AG08396 (cell line): ENCODE results near the gene SLC35F6.
"Not testable (repeated sequence)": the region's sequence is repeated elsewhere in the genome, so short reads cannot be mapped to it uniquely, and the experiment has no call there.

Experiments used
- DNase-seq: peaks from one replicate; pipeline ENCODE4 v3.0.0; 2012; ENCODE audit warnings: low spot score, mixed read lengths

The SLC35F6 gene

GRCh38 chr2:26730549-26731344 lies 33.3 kb upstream of the SLC35F6 start:
- DNase-seq = no peak

DNA sequence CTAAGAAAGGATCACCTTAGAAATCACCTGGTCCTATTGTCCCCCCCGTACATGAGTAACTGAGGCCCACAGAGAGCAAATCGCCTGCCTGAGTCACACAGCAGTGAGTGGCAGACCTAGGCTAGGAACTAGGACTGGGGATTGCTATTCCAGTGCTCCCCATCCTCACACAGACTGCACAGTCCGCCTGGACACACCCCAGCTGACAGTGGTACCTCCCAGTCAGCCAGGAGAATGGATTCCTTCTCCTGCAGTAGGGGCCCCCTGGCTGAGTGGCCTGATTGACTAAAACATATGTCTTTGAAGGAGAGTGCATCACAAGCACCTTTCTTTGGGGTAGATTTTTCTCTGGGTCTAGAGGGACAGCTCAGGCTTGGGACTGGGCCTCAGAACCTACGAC lies 32.4 kb upstream of the SLC35F6 start:
- DNase-seq = no peak

DNA sequence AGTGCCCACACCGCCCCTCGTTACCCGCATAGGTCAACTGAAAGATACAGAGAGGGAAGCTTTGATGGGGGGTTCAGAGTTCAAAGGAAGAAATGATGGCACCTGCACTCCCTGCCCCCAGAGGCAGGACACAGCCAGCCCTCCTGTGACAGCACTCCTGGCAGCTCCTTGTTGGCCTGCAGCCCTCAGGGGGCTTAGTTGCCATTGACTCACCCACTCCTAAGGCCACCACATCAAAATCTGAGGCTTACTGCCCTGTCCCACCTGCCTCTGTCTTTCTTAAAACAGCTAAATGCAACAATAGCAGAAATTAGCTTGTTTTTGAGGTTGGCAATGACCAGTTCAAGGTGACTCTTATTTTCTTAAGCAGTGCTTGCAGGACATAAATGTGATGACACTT lies 31.6 kb upstream of the SLC35F6 start:
- DNase-seq = no peak

- no peak for DNase-seq
These were observed 30.7 kb upstream of the SLC35F6 start for GRCh38 chr2:26733413-26733812.

DNA sequence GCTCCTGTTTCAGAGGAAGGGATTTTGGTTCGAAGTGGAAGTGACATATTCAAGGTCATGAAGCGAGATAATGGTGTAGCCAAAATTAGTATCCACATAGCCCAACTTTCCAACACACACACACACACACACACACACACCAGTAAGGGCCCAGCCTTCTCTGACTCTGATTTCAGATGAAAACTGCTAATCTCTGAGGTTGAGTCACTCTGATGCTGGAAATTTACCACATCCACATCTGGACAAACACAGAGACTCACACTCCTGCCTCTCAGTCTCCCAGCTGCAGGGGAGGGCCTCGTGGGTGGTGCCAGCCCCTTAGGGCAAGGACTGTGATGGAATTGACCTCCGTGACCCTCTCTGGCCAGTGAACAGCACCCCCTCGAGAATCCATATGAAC lies 29.0 kb upstream of the SLC35F6 start:
- peak; percentile 84 for DNase-seq

- DNase-seq = no peak
These were observed 28.0 kb upstream of the SLC35F6 start for GRCh38 chr2:26735883-26736588.

DNA sequence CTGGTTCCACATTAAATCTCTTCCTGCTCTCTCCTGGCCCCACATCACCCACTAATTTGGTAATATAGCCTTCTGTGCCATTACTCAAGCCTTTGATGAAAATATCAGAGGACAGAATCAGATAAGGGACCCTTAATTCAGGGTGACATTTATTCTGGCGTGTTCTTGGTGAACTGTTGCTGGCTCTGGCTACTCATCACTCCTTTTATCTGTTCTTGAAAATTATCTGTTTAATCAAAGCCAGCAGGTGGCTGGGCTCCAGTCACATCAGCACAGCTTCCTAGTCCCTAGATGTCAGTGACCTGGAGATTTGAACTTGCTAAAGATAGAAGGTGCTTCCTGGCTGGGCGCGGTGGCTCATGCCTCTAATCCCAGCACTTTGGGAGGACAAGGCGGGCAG lies 26.9 kb upstream of the SLC35F6 start:
- no peak for DNase-seq

- no peak for DNase-seq
These were observed 25.6 kb upstream of the SLC35F6 start for GRCh38 chr2:26738481-26738880.

DNA sequence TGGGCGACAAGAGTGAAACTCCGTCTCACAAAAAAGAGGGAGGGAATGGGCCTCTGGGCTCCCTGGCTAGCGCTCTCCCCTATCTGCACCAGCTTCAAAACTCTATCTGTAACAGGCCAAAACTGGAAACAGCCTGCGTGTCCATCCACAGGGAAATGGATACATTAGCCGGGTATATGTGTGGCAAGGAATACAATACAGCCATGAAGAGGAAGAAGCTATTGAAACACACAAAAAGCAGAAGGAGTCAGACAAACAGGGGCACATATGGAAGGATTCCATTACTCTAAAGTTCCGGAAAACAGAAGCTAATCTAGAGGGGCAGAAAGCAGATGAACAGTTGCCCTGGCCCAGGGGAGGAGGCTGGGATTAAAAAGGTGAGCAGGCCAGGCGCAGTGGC lies 24.6 kb upstream of the SLC35F6 start:
- no peak for DNase-seq

DNA sequence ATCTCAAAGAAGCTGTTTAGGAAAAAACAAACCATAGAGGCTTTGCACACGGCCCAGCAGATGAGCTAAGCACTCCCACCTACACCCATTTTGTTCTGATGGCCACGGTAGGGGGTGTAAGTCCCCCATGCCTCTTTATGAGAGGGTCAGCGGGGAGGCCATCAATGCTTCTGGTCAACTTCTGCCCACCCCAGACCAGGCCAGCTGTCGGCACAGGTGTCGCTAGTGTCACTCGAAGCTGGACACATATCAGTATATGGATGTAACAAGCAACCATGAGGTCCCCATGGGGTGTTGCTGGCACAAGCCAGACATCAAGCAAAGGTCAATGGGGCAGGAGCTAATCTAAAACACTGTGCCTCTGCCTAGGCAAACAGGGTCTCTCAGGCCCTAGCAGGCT lies 23.7 kb upstream of the SLC35F6 start:
- no peak for DNase-seq

DNA sequence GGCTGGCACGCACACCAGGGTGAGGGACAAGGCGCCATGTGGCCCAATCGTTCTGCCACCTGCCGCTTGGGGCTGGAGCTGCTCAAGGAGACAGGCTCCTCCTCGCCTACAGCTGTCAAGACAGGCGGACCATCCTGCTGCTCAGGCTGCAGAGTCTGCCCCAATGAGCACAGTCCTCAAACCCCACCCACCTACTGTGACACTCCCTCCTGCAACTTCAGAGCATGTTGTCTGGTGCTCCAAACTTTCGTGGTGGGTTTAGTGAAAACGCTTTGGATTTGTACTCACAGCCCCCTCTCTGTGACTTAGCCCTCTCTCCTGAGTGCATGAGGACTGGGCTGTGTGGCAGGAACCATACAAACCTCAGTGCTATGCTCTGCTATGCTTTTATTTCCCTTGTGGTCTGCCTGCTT lies 23.2 kb upstream of the SLC35F6 start:
- DNase-seq = no peak

DNA sequence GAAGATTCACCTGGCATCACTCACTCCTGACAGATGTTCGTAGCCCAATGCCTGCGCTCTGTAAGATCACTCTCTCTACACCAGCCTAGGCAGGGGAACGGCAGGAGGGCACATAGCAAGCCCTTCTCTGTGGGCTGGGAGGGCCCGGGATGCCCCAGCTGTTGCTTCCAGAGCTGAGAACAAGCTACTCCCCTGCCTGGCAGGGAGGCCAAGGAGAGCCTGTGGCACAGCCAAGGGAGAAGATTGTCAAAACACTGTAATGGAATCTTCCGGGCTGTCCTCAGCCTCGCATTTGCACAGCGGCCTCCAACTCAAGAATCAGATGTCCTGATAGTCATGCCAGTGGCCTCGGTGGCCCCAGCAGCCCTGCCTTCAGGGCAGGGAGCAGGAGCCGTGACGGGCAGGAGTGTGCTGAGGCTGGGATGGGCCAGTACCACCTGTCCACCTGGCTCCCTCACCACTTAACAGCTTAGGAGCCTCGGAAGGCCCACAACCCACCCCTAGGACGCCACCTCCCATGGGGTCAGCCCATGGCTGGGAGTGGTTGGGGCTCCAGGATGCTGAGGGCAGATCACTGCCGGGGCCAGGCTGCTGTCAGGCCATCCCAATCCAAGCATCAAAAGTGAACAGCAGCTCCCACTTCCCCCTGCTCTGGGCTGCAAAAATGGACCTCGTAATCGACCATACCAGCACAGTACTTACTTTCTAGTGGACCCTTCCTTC lies 21.9 kb upstream of the SLC35F6 start:
- no peak for DNase-seq

DNA sequence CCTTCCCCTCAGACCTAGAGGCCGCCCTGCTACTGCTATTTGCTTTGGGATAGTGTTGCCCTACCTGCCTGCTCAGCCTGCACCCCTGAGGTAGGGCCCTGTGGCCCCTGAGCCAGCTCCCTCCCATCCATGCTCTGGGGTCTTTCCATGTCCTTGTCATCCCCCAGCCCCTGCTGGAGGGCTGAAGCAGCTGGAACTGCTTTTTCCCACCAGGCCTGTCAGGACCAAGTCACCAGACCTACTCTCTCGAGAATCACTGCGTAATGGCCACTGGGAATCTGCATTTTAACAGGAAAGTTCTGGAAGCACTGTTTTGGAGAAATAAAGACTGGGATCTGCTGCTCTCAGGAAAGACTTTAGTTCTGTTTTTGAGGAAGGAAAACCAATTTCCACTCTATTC lies 20.2 kb upstream of the SLC35F6 start:
- no peak for DNase-seq

GRCh38 chr2:26744953-26745352 lies 19.1 kb upstream of the SLC35F6 start:
- DNase-seq = no peak

- peak; percentile 75 for DNase-seq
These were observed 18.3 kb upstream of the SLC35F6 start for GRCh38 chr2:26745609-26746327.

DNA sequence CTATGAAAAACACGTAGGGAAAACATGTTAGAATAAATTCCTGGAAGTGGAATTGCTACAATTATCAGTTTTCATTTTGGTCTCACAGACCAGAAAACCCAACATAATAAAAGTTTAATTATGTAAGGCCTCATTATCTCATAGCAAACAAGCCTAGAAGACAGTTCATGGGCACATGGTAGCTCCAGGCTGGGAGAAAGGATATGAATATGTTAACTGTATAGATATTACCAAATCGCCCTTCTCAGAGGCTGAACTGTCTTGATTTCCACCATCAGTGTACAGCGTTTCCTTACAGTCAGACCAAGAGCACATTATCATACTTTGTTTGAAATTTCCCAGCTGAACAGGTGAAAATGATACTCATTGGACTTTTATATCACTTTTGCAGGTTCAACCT lies 17.1 kb upstream of the SLC35F6 start:
- no peak for DNase-seq

- DNase-seq = not testable (repeated sequence)
These were observed 14.2 kb upstream of the SLC35F6 start for GRCh38 chr2:26749787-26750420.

DNA sequence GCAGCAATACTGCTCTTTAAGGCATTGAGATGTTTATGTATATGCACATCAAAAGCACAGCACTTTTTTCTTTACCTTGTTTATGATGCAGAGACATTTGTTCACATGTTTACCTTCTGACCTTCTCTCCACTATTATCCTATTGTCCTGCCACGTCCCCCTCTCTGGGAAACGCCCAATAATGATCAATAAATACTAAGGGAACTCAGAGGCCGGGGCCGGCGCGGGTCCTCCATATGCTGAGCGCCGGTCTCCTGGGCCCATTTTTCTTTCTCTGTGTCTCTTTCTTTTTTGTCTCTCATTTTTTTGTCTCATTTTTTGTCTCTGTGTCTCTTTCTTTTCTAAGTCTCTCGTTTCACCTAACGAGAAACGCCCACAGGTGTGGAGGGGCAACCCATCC lies 13.6 kb upstream of the SLC35F6 start:
- DNase-seq = not testable (repeated sequence)

- DNase-seq = no peak
These were observed 11.4 kb upstream of the SLC35F6 start for GRCh38 chr2:26752656-26753055.

DNA sequence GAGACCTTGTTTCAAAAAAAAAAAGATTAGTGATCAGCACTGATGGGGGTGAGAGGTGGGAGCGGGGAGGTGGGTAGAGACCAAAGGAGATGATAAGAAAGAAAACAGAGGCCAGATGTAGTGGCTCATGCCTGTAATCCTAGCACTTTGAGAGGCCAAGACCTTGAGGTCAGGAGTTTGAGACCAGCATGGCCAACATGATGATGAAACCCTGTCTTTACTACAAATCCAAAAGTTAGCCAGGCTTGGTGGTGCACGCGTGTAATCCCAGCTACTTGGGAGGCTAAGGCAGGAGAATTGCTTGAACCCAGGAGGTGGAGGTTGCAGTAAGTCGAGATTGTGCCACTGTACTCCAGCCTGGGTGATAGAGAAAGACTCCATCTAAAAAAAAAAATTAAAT lies 9.5 kb upstream of the SLC35F6 start:
- no peak for DNase-seq

DNA sequence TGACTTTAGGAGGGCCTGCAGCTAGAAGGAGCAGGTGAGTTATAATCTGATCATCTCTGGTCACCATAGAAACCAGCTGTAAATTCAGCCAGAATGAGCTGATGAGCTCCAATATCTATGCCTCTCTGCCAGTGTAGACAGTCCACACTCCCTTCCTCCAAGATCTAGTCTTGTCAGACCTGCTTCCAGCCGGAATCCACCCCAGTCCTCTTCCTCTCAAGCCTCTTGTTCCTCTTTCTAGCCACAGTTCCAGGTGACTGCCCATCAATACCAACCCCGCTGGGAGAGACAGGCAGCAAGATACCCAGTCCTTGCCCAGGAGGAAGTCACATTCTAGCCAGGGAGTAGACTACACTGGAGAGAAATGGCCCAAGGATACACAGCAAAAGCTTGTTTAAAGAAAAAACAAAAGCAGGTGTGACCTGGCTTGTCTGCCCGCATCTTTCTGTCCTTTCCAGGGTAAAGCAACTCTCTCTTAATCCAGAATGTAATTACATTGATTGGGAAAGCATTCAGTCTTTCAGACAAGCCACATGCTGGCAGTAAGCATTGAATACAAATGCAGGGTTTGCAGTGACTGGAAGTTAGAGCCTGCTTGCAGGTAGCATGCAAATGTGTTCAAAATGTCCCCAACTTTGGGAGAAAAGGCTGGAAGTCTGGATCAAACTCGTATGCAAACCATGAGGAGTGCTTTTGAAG lies 9.0 kb upstream of the SLC35F6 start:
- DNase-seq = no peak
